NCI-H146 treated with DMSO at 0.1 percent for 48 hours (cell line): ENCODE results near the gene NCAM1.
"Not testable (repeated sequence)": the region's sequence is repeated elsewhere in the genome, so short reads cannot be mapped to it uniquely, and the experiment has no call there.

Source experiments
- DNase-seq: peaks from one replicate; lab custom pipeline; 2025; ENCODE audit not compliant: unreplicated experiment; lab: John Stamatoyannopoulos, UW

NCAM1 gene

GRCh38 chr11:112961146-112961668 lies at the start of gene NCAM1:
NCAM1 (plus strand) TSS chr11:112961420.
- DNase-seq: peak; percentile 89

- DNase-seq: no peak
These were observed 38.6 kb upstream of the NCAM1 start for GRCh38 chr11:112922606-112923005.

DNA sequence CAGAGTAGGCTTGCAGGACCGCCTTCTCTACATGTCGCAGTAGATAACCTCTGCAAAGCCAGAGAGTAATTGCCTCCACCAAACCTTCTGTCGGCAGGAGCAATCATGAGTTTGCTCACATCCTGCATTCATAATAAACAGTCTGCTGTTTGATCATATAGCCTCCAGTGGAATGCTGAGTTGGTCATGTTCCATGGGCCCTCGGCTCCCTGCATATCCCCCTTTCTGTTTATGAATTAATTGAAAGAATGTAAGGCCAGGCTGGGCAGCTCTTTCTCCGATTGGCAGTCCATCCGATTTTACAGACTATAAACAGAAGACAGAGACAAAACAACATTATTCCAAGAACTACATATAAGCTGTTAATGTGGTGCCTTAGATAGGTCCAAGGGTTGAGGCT lies 36.4 kb upstream of the NCAM1 start:
- not testable (repeated sequence) for DNase-seq

DNA sequence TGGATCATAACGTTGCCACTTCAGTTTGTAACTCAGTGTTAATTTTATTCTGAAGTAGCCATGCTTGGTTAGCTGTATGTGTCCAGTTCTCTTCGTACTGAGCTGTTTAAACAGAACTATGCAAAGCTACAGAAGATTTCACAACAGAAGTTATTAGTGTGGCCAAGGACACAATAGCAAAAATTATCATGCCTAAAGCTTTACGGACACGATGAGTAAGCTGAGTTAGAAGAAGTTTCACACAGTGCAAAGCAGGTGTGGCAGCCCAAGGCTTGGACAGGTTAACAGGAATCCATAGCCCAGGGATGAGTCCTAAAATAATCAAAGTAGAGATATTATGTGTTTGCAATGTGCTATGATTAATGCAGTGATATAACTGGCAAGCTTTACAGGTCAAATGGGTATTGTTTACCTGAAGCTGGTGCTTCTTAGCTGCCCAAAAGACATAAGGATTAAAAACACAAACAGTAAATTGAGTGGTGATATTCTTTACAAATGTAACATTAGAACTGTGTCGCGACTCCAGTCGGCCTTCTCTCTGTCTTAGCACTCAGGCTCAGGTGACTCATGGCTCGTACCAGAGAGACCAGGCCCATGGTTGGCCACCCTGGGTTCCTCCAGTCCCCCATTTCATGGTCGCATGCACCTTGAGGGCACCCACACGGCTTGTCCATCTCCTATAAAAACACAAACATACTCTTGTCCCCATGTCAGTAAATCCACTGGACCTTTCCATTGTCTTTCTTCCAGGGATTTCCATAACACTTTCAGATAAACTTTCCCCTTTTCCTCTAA lies 35.5 kb upstream of the NCAM1 start:
- no peak for DNase-seq

DNA sequence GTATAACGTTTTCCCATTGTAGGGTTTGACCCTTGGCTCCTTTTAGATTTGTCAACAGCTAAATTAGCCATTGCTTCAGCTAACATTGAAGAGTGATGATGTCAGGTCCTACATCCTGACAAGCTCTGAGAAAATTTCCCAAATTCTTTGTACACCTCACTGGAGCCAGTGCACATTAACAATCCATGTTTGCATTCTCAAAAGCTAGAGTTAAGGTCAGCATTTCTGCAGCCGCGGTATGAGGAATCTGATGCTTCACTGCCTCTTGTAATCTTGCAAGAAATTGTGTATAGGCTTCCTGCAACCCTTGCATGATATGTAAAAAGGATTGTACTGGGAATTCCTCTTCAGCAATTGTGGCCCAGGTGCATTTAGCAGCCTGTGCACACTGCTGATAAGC lies 33.1 kb upstream of the NCAM1 start:
- no peak for DNase-seq

GRCh38 chr11:112929432-112929831 lies 31.8 kb upstream of the NCAM1 start:
- DNase-seq: no peak

GRCh38 chr11:112931703-112932102 lies 29.5 kb upstream of the NCAM1 start:
- DNase-seq: no peak

DNA sequence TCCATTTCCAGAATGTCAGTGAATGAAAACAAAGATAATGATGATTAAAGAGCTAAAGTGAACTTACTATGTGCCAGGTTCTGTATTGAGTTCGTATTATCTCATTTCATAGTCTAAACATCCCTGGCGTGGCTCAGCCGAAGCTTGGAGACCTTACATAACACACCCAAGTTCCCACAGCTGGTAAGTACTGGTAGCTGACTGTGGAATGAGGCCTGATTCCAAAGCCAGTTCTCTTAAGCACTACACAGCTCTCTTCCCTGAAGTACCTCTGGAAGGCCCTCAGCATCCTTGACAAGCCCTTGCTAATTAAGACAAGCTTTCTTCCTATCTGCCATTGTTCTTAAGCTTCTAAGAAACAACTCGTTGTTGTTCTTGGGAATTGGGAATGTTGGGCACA lies 28.6 kb upstream of the NCAM1 start:
- no peak for DNase-seq

DNA sequence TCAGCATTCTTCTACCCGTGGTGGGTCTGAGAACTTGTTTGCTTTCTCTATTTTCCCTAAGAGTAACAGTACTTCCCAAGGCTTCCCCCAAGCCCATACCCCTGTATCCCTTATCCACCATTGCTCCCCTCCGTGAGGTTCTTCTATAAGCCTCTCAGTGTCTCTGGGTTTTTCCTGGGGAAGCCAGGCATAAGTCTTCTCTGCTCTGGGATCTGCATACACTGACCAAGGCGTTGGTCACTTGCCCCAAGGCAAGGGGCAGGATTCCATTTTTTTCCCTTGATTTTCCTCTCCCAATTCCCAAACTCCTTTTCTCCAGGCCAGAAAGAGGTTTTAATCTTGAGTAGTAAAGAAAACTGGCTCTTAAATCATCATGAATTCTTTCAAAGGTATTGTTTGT lies 27.2 kb upstream of the NCAM1 start:
- DNase-seq: no peak

DNA sequence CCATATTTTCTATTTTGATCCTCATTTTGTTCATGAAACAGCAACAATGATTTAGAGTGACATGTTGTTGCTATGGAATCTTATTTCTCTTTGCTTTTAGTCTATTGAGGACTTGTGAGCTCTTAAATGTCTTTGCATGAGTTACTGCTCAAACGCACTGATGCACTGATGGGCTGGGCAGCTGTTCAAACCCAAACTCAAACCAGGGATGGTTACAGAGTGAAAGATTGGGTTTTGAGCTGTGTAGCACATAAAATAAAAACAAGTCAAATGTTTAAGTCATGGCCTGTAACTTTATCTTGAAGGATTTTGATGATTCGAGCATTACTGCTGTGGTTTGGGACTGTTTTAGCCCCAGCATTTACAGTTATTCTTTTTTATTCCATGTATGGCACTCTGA lies 20.1 kb upstream of the NCAM1 start:
- DNase-seq: no peak

DNA sequence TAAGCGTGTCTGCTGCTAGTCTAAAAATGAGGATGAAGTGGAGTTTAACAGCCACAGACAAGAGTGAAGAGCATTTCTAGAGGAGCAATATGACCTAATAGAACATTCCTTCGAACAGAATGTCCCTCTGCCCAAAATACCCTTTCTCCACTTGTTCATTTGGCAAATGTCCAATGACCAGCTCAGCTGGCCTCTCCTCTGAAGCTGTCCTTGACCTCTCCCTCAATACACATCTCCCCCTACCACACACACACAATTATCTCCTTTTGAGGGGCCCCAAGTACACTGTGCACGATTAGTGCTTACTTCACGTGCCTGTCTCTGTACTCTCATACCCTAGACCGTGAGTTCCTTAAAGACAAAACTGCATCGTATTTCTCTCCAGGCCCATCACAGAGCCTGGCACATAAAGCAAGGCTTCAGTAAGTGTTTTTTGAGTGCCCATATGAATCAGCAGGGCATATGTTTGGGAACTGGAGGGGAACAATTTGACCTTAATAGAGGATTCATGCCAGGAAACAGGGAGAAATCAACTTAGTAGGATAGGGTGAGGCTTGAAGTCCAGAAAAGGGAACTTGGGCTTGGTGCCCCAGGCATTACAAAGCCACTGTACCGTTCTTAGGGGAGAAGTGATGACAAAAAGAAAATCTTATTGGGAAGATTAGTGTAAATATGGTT lies 18.1 kb upstream of the NCAM1 start:
- DNase-seq: no peak

GRCh38 chr11:112946866-112947265 lies 14.4 kb upstream of the NCAM1 start:
- DNase-seq: no peak

DNA sequence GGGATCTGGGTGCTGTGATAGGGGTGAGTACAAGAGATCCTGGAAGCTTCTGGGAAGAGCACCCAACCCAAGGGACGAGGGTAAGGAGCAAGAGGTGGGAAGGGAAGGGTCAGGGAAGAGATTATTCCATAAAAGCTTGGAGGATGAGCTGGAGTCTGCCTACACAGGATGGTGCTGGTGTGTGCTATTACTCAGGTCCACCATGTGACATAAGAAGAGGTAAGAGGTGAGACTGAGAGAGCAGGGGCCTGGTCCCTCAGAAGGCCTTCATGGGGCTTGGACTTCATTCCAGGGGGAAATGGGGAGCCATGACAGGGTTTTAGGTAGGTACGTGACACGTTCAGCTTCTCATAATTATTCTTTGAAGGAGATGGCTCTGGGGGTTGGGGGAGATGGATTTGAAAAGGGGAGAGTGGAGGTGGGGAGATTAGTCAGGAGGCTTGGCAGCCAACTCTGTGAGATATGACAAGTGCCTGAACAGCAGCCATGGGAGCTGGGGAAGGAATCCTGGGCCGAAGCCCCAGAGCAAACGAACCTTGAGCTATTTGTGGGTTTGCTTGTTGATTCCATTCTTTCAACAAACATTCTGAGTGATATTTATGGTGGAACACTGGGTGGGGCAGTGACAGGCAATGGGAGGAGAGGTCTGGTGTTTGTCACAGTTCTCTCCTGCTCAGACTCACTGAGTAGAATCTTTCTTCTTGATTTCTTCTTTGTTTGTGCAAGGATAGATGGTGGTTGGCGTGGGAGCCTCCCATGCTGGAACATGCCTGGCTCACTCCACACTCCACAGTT lies 11.2 kb upstream of the NCAM1 start:
- DNase-seq: no peak

DNA sequence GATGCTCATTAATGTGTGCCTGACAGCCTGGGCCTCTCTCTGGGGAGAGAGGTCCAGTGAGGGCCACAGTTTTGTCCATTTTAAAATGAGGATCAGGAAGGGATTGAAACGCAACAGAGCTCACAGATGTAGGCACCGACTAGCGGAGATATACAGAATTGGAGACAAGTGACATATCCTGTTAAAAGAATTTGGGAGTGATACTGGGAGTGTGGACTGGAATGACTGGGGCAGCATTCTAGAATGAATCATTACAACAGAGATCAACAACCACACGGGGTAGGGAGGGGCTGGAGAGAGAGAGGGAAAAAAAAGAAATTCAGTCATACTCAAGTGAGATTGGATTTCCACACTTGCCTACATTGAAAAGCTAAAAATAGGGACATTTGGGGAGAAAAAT lies 2.5 kb upstream of the NCAM1 start:
- no peak for DNase-seq

DNA sequence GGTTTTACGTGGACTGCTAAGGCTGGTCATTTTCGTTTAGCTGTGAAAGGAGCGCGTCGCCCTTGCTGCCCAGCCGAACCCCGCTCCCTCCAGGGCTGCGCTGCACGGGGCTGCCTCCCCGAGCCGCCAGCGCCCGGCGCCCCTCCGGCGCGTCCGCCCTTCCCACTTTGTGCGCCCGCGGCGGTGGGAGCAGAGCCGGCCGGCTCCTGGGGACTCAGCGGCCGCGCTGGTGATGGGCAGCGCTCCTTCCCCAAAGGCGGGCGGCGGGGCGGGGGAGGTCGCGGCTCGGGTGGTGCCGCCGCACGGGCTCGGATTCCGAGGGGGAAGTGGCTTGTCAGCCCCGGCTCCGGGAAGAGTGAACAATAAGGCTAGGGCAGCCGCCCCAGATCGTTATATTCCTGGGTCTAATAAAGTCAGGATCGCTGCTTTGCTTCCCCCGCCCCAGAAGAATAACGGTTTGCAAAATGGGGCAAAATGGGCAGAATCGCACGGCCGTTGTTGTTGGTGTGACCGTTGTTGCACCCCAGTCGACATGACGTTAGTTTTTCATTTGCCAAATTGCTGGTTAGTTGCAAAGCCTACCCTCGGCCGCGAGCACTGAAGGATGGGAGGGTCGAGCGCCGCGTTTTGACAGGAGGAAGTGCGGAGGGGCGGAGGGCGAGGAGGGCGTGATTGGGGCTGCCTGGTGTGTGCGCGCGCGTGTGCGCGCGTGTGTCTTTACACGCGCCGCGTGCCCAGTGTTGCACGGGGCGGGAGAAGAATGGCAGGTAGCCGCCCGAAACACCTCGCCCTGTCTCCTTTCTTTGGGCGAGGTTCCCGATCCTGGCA lies 745 bp downstream of the NCAM1 start:
- DNase-seq: peak; percentile 46

GRCh38 chr11:112962579-112963367 lies 1.6 kb downstream of the NCAM1 start:
- peak; percentile 73 for DNase-seq

- DNase-seq: peak; percentile 67
These were observed 2.2 kb downstream of the NCAM1 start for GRCh38 chr11:112963368-112963955.

DNA sequence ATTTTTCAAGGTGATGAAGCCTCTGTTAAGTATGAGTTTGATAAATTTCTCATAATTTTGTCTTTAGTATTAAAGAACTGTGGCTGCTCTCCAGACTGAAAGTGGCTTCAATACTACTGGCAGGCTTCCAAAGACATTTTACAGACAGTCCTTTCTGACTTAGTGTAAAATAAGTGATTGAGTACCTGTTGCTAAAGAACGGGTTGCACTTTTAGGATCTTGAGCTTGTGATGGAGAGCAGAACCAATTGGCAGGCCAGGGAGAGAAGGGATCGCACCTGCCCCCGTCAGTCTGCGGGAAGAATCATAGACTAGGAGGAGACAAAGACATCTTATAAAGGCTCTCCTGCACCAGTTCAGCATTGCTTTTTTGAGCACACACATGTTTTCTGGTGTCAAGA lies 4.4 kb downstream of the NCAM1 start:
- peak; percentile 6 for DNase-seq

DNA sequence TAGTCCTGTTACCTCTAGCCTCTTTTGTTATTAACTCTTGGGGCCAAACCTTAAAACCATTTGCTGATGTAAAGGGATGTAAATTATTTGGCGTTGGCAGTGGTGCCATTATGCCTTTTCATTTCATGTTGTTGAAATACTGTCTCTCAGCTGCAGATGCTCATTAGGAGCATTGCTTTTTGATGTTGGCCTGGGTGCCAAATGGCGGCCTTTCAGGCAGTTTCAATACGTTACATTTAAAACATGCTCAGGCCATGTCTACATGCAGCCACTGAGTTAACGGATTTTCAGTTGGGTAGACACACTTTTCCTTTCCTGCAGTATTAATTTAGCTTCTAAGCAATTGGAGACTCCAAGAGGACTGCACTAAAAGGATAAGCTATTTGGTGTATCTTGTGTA lies 5.3 kb downstream of the NCAM1 start:
- DNase-seq: no peak

DNA sequence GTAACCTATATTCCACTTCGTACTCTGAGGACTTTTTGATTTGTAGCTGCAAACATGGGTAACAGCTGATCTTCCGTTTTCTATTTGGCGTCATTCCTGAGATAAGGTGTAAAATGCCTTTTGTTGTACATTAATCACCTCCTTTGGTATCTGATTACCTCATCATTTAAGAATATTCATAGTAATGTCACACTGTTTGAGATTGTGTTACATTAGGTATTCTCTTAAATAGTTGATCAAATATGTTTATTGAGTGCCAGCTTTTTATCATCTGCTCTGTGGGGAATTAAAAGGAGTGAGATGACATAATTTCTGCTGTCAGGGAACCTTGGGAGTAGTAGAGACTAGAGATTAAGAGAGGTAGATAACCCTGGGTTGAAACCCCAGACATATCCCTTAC lies 5.9 kb downstream of the NCAM1 start:
- peak; percentile 41 for DNase-seq
